OCI-LY1 (cell line): Measurements from ENCODE around the gene CDC45.

ENCODE experiments used
- H2AFZ ChIP-seq: fragments of 200-600 bp; sonication (generic), shearing (Covaris generic); 2 replicates; pipeline ENCODE4 v1.6.0; 2014; ENCODE audit warnings: antibody characterized with exemption, mild to moderate bottlenecking, low read length
- H3F3A ChIP-seq: fragments of 200-600 bp; sonication (generic), shearing (Covaris generic); 2 replicates; pipeline ENCODE4 v1.6.0; 2014; ENCODE audit warnings: mild to moderate bottlenecking, antibody characterized with exemption, low read length, moderate library complexity; ENCODE audit not compliant: insufficient read depth
- H3K27ac ChIP-seq: fragments of 200-600 bp; sonication (generic); 2 replicates; pipeline ENCODE4 v1.5.1; 2014; ENCODE audit warnings: low read length, mixed run types, mild to moderate bottlenecking, low read depth; ENCODE audit not compliant: poor library complexity, severe bottlenecking
- H3K27me3 ChIP-seq: fragments of 200-600 bp; sonication (generic); 2 replicates; pipeline ENCODE4 v1.6.0; 2014; ENCODE audit warnings: antibody characterized with exemption, mild to moderate bottlenecking, low read length, moderate library complexity; ENCODE audit not compliant: insufficient read depth
- H3K36me3 ChIP-seq: fragments of 200-600 bp; sonication (generic); 2 replicates; pipeline ENCODE4 v1.6.1; 2014; ENCODE audit warnings: mild to moderate bottlenecking, antibody characterized with exemption, low read length, moderate library complexity, mixed read lengths; ENCODE audit not compliant: insufficient read depth
- H3K4me1 ChIP-seq: fragments of 200-600 bp; sonication (generic); 2 replicates; pipeline ENCODE4 v1.5.1; 2014; ENCODE audit warnings: mild to moderate bottlenecking, low read length, moderate library complexity; ENCODE audit not compliant: insufficient read depth, severe bottlenecking
- H3K4me2 ChIP-seq: fragments of 200-600 bp; sonication (generic), shearing (Covaris generic); 2 replicates; pipeline ENCODE4 v1.6.1; 2014; ENCODE audit warnings: low read length
- H3K4me3 ChIP-seq: fragments of 200-600 bp; sonication (generic); 2 replicates; pipeline ENCODE4 v1.5.1; 2014; ENCODE audit warnings: low read length, low read depth, mild to moderate bottlenecking, mixed read lengths; ENCODE audit not compliant: poor library complexity, severe bottlenecking
- H3K79me2 ChIP-seq: fragments of 200-600 bp; shearing (Covaris generic); 2 replicates; pipeline ENCODE4 v1.6.1; 2016; ENCODE audit warnings: mixed run types, low read length, mixed read lengths; ENCODE audit not compliant: insufficient read depth
- H3K9ac ChIP-seq: fragments of 200-600 bp; sonication (generic), shearing (Covaris generic); 2 replicates; pipeline ENCODE4 v1.6.1; 2014; ENCODE audit warnings: mild to moderate bottlenecking, low read length, mixed read lengths
- H3K9me2 ChIP-seq: fragments of 200-600 bp; sonication (generic), shearing (Covaris generic); 2 replicates; pipeline ENCODE4 v1.6.1; 2014; ENCODE audit warnings: low read depth, mild to moderate bottlenecking, low read length, mixed read lengths
- H3K9me3 ChIP-seq: fragments of 200-600 bp; shearing (Covaris generic); 2 replicates; pipeline ENCODE4 v1.6.1; 2014; ENCODE audit warnings: low read length, mixed read lengths
- H4K20me1 ChIP-seq: fragments of 200-600 bp; sonication (generic), shearing (Covaris generic); 2 replicates; pipeline ENCODE4 v1.6.0; 2016; ENCODE audit warnings: mild to moderate bottlenecking, low read length; ENCODE audit not compliant: insufficient read depth
- EZH2 ChIP-seq: fragments of 200-600 bp; sonication (generic), shearing (Covaris generic); IDR thresholded peaks from 2 replicates; pipeline ENCODE4 v1.8.0; 2017; ENCODE audit warnings: borderline replicate concordance, mixed run types, mild to moderate bottlenecking, antibody characterized with exemption, low read length, moderate library complexity, mixed read lengths
- TF ChIP-seq, protein P1 (sequence below): fragments of 200-600 bp; sonication (generic), shearing (Covaris generic); IDR thresholded peaks from 2 replicates; pipeline ENCODE4 v1.5.1; 2017; ENCODE audit warnings: mild to moderate bottlenecking, antibody characterized with exemption, low read length, moderate library complexity, mixed read lengths

Gene CDC45

DNA sequence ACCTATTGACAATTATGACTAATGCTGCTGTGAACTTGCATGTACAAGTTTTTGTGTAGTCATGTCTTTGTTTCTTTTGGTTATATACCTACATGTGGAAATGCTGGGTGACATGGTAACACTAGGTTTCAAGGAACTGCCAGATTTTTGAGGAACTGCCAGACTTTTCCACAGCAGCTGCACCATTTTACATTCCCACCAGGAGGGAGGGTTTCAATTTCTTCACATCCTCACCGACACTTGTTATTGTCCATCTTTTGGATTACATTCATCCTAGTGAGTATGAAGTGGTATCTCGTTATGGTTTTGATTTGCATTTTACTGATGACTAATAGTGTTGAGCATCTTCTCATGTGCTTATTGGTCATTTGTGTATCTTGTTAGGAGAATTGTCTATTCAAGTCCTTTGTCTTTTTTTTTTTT, 31.2 kb downstream of the CDC45 start:
- H3K9ac ChIP-seq = no peak overlapping the region
- no peak overlapping the region for H2AFZ ChIP-seq
- no peak for TF ChIP-seq EZH2
- TF ChIP-seq, protein P1, sequence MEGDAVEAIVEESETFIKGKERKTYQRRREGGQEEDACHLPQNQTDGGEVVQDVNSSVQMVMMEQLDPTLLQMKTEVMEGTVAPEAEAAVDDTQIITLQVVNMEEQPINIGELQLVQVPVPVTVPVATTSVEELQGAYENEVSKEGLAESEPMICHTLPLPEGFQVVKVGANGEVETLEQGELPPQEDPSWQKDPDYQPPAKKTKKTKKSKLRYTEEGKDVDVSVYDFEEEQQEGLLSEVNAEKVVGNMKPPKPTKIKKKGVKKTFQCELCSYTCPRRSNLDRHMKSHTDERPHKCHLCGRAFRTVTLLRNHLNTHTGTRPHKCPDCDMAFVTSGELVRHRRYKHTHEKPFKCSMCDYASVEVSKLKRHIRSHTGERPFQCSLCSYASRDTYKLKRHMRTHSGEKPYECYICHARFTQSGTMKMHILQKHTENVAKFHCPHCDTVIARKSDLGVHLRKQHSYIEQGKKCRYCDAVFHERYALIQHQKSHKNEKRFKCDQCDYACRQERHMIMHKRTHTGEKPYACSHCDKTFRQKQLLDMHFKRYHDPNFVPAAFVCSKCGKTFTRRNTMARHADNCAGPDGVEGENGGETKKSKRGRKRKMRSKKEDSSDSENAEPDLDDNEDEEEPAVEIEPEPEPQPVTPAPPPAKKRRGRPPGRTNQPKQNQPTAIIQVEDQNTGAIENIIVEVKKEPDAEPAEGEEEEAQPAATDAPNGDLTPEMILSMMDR = no peak
- no peaks in the 10 kb centered on the region for H4K20me1 ChIP-seq
- H3K36me3 ChIP-seq = peaks cover 78% of the 10 kb centered on the region
- H3K79me2 ChIP-seq = no peaks in the 10 kb centered on the region
- H3F3A ChIP-seq = no peaks in the 10 kb centered on the region
- no peak overlapping the region for H3K4me2 ChIP-seq
- no peaks in the 10 kb centered on the region for H3K9me2 ChIP-seq
- no peak overlapping the region for H3K4me3 ChIP-seq
- H3K27ac ChIP-seq = no peak overlapping the region
- H3K27me3 ChIP-seq = no peaks in the 10 kb centered on the region
- no peaks in the 10 kb centered on the region for H3K4me1 ChIP-seq
- no peaks in the 10 kb centered on the region for H3K9me3 ChIP-seq

DNA sequence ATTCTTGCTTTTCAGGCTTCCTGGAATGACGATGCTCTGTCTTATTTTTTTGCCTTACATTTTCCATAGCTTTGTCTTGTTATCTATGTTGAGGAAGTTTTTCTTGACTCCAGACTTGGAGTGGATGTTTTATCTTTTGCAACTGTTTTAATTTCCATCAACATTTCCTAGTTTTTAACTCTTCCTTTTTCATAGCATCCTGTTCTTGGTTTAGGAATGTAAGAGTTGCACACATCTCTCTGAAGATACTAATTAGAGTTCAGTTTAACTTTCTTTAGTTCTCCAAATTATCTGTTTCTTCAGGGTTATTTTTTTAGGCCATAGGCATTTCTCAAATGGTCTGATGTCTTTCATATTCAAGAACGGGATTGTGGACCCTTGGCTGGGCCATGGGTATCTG, 34.1 kb downstream of the CDC45 start:
- H3K4me1 ChIP-seq = no peaks in the 10 kb centered on the region
- no peak overlapping the region for H3K9ac ChIP-seq
- H3K4me2 ChIP-seq = no peak overlapping the region
- H3K27me3 ChIP-seq = no peaks in the 10 kb centered on the region
- H3K79me2 ChIP-seq = no peaks in the 10 kb centered on the region
- no peaks in the 10 kb centered on the region for H3F3A ChIP-seq
- no peak overlapping the region for H2AFZ ChIP-seq
- TF ChIP-seq, protein P1 = no peak
- TF ChIP-seq EZH2 = no peak
- peaks cover 70% of the 10 kb centered on the region for H3K36me3 ChIP-seq
- no peak overlapping the region for H3K27ac ChIP-seq
- H3K9me2 ChIP-seq = no peaks in the 10 kb centered on the region
- no peak overlapping the region for H3K4me3 ChIP-seq
- H3K9me3 ChIP-seq = no peaks in the 10 kb centered on the region
- H4K20me1 ChIP-seq = no peaks in the 10 kb centered on the region

DNA sequence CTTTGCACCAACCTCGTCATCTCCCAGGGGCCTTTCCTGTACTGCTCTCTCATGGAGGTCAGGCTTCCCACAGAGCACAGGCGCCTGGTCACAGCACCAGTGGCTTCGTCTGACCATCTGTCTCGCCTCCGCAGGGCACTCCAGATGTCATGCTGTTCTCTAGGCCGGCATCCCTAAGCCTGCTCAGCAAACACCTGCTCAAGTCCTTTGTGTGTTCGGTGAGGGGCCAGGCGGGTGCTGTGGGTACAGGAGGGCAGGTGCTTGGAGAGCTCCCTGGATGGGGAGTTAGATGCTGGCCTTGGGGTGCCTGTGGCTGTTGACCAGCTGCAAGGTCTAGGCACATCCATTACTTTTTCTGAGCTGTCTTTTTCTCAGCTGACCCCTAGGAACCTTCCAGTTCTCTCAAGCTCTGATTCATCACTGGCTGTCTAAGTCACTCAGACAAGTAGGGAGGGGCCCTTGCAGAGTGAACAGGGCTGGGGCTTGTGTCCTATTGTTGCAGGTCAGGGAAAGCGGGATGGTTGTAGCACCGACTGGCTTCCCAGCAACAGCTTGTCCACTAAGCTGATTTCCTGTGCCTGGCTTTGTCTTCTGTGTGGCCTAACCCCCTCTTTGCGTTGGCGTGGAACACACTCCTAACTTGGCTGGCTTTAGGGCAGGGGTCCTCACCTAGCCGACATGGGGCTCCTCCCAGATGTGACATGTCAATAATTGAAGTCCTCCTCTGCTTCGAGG, 35.3 kb downstream of the CDC45 start:
- H3K4me1 ChIP-seq = no peaks in the 10 kb centered on the region
- no peaks in the 10 kb centered on the region for H3F3A ChIP-seq
- no peak overlapping the region for H3K4me3 ChIP-seq
- no peaks in the 10 kb centered on the region for H4K20me1 ChIP-seq
- H3K9me3 ChIP-seq = no peaks in the 10 kb centered on the region
- H3K9me2 ChIP-seq = no peaks in the 10 kb centered on the region
- H3K36me3 ChIP-seq = peaks cover 68% of the 10 kb centered on the region
- H2AFZ ChIP-seq = no peak overlapping the region
- TF ChIP-seq, protein P1 = no peak
- no peaks in the 10 kb centered on the region for H3K79me2 ChIP-seq
- no peaks in the 10 kb centered on the region for H3K27me3 ChIP-seq
- H3K4me2 ChIP-seq = no peak overlapping the region
- H3K27ac ChIP-seq = no peak overlapping the region
- H3K9ac ChIP-seq = no peak overlapping the region
